Measurements from ENCODE around the gene RND1.
"Not testable (repeated sequence)": the region's sequence is repeated elsewhere in the genome, so short reads cannot be mapped to it uniquely, and the experiment has no call there.

DNA sequence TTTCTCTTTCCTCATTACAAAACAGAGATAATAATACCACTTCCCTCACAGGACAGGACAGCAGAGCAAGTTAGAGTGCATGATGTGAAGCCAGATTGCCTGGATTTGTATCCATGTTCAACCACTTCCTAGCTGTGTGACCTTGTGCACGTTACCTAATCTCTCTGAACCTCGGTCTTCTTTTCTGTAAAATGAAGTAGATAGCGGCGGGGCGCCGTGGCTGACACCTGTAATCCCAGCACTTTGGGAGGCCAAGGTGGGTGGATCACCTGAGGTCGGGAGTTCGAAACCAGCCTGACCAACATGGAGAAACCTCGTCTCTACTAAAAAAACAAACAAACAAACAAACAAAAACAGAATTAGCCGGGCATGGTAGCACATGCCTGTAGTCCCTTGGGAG lies 10.7 kb downstream of the RND1 start:
- TF ChIP-seq, protein P1, sequence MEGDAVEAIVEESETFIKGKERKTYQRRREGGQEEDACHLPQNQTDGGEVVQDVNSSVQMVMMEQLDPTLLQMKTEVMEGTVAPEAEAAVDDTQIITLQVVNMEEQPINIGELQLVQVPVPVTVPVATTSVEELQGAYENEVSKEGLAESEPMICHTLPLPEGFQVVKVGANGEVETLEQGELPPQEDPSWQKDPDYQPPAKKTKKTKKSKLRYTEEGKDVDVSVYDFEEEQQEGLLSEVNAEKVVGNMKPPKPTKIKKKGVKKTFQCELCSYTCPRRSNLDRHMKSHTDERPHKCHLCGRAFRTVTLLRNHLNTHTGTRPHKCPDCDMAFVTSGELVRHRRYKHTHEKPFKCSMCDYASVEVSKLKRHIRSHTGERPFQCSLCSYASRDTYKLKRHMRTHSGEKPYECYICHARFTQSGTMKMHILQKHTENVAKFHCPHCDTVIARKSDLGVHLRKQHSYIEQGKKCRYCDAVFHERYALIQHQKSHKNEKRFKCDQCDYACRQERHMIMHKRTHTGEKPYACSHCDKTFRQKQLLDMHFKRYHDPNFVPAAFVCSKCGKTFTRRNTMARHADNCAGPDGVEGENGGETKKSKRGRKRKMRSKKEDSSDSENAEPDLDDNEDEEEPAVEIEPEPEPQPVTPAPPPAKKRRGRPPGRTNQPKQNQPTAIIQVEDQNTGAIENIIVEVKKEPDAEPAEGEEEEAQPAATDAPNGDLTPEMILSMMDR (IDR thresholded peaks at IDR 0.05), result not testable (repeated sequence)
- not testable (repeated sequence) for TF ChIP-seq POLR2AphosphoS5, POLR2A, EP300 (IDR thresholded peaks at IDR 0.05)
